ENCODE data around the gene GPAT2.
"Not testable (repeated sequence)": the region's sequence is repeated elsewhere in the genome, so short reads cannot be mapped to it uniquely, and the experiment has no call there.

Gene GPAT2

GRCh38 chr2:96023701-96024100 lies 11.0 kb downstream of the GPAT2 start:
- DNase-seq: not testable (repeated sequence)

GRCh38 chr2:96022701-96023447 lies 11.8 kb downstream of the GPAT2 start:
- not testable (repeated sequence) for DNase-seq

- DNase-seq: not testable (repeated sequence)
Observed at GRCh38 chr2:96022126-96022525, 12.6 kb downstream of the GPAT2 start.

GRCh38 chr2:96021142-96021541 lies 13.6 kb downstream of the GPAT2 start:
- not testable (repeated sequence) for DNase-seq

GRCh38 chr2:96019909-96020590 lies 14.7 kb downstream of the GPAT2 start:
- DNase-seq: not testable (repeated sequence)

GRCh38 chr2:96016321-96016720 lies 18.4 kb downstream of the GPAT2 start:
- not testable (repeated sequence) for DNase-seq

- not testable (repeated sequence) for DNase-seq
Observed at GRCh38 chr2:96012792-96013264, 21.9 kb downstream of the GPAT2 start.

- not testable (repeated sequence) for DNase-seq
Observed at GRCh38 chr2:96012086-96012791, 22.5 kb downstream of the GPAT2 start.

GRCh38 chr2:96011129-96011455 lies 23.6 kb downstream of the GPAT2 start:
- not testable (repeated sequence) for DNase-seq

GRCh38 chr2:96010320-96011128 lies 24.2 kb downstream of the GPAT2 start:
- DNase-seq: not testable (repeated sequence)

- not testable (repeated sequence) for DNase-seq
Observed at GRCh38 chr2:96009833-96010232, 24.9 kb downstream of the GPAT2 start.

GRCh38 chr2:96008051-96008450 lies 26.7 kb downstream of the GPAT2 start:
- DNase-seq: not testable (repeated sequence)

- not testable (repeated sequence) for DNase-seq
Observed at GRCh38 chr2:96006248-96006647, 28.5 kb downstream of the GPAT2 start.

- not testable (repeated sequence) for DNase-seq
Observed at GRCh38 chr2:95992520-95993272, 42.0 kb downstream of the GPAT2 start.

- not testable (repeated sequence) for DNase-seq
Observed at GRCh38 chr2:95992102-95992501, 42.6 kb downstream of the GPAT2 start.

- DNase-seq: not testable (repeated sequence)
Observed at GRCh38 chr2:95991351-95992094, 43.2 kb downstream of the GPAT2 start, which contains the start of gene ANKRD36C. ANKRD36C (minus strand) TSS chr2:95991824; CDS start chr2:95991708, 116 bp downstream.

- not testable (repeated sequence) for DNase-seq
Observed at GRCh38 chr2:95990884-95991283, 43.8 kb downstream of the GPAT2 start.

Measured in hypothalamus (tissue), 51 donors.